H1 (cell line): ENCODE data around the gene ACACA. TPM values are rescaled to one million over a fixed set of nuclear protein-coding genes. Genes with fewer than 3 reads are reported as not detected.

Source experiments
- CTCF ChIA-PET: fragments of 300-600 bp; sonication (Branson Sonifier 250); formaldehyde crosslinking; loops from one replicate; lab custom pipeline; 2021; ENCODE audit not compliant: partially characterized antibody; lab: Charles Lee
- POLR2A ChIA-PET: fragments of 300-600 bp; sonication (Branson Sonifier 250); formaldehyde crosslinking; loops from one replicate; lab custom pipeline; 2021; ENCODE audit warnings: inconsistent platforms; ENCODE audit not compliant: partially characterized antibody; lab: Charles Lee
- DNase-seq, 2 experiments: peaks; one replicate each; pipeline versions ENCODE4 v3.0.0 to v3.0.0-alpha.2; 2010 to 2022; ENCODE audit warnings: low spot score in 2 of 2, low read depth in 1 of 2, mixed read lengths in 1 of 2
- FAIRE-seq: peaks from 2 replicates; lab custom pipeline; 2011; peaks lifted over from hg19 to GRCh38; lab: Jason Lieb, UNC
- H2AFZ ChIP-seq: 2 replicates; pipeline ENCODE4 v1.8.1; 2012; ENCODE audit warnings: low read length, inconsistent platforms
- H2AK5ac ChIP-seq: 2 replicates; pipeline ENCODE4 v1.6.1; 2013; ENCODE audit warnings: low read depth, low read length
- H2BK120ac ChIP-seq: replicated peaks from 2 replicates; pipeline ENCODE3; 2013; ENCODE audit warnings: low read depth, low read length, inconsistent platforms
- H2BK12ac ChIP-seq: 2 replicates; pipeline ENCODE4 v1.6.1; 2013; ENCODE audit warnings: low read depth, low read length
- H2BK15ac ChIP-seq: 2 replicates; pipeline ENCODE4 v1.6.1; 2013; ENCODE audit warnings: low read length
- H2BK20ac ChIP-seq: 2 replicates; pipeline ENCODE4 v1.6.1; 2013; ENCODE audit warnings: low read length
- H2BK5ac ChIP-seq: 2 replicates; pipeline ENCODE4 v1.6.1; 2013; ENCODE audit warnings: low read depth, low read length
- H3K14ac ChIP-seq: 2 replicates; pipeline ENCODE4 v1.6.1; 2013; ENCODE audit warnings: inconsistent platforms; ENCODE audit not compliant: insufficient read length
- H3K18ac ChIP-seq: 2 replicates; pipeline ENCODE4 v1.6.1; 2013; ENCODE audit warnings: low read length; ENCODE audit errors: extremely low read depth
- H3K23ac ChIP-seq: 2 replicates; pipeline ENCODE4 v1.6.1; 2013; ENCODE audit warnings: inconsistent platforms; ENCODE audit not compliant: insufficient read length
- H3K23me2 ChIP-seq: 2 replicates; pipeline ENCODE4 v1.6.1; 2013; ENCODE audit warnings: low read depth, low read length
- H3K27ac ChIP-seq: 2 replicates; pipeline ENCODE4 v1.6.1; 2011; ENCODE audit warnings: low read depth, low read length, inconsistent platforms
- H3K27me3 ChIP-seq, 4 experiments: replicated peaks in 1 of 4; 1 replicate in 1 of 4; 2 replicates in 3 of 4; pipeline versions ENCODE4 v1.6.1 to v1.8.1; 2011 to 2013; ENCODE audit warnings: low read length in 3 of 4, mild to moderate bottlenecking in 3 of 4, inconsistent platforms in 2 of 4, mixed read lengths in 2 of 4, moderate library complexity in 1 of 4; ENCODE audit not compliant: control insufficient read depth in 3 of 4, insufficient read depth in 3 of 4; ENCODE audit errors: extremely low read depth in 1 of 4
- H3K36me3 ChIP-seq, 4 experiments: 2 replicates each; pipeline versions ENCODE4 v1.6.1 to v1.8.1; 2011 to 2013; ENCODE audit warnings: mild to moderate bottlenecking in 4 of 4, low read length in 3 of 4, moderate library complexity in 2 of 4, control low read depth in 1 of 4, inconsistent platforms in 1 of 4; ENCODE audit not compliant: insufficient read depth in 4 of 4, control insufficient read depth in 2 of 4
- H3K4ac ChIP-seq: replicated peaks from 2 replicates; pipeline ENCODE3; 2013; ENCODE audit warnings: low read length, low read depth, mixed read lengths, inconsistent platforms; ENCODE audit not compliant: insufficient read length
- H3K4me1 ChIP-seq, 4 experiments: replicated peaks in 1 of 4; 1 replicate in 1 of 4; 2 replicates in 3 of 4; pipeline versions ENCODE4 v1.6.1 to v1.8.1; 2011 to 2013; ENCODE audit warnings: low read length in 3 of 4, inconsistent platforms in 2 of 4, mixed read lengths in 1 of 4; ENCODE audit not compliant: insufficient read depth in 4 of 4, control insufficient read depth in 3 of 4
- H3K4me2 ChIP-seq, 2 experiments: 2 replicates each; pipeline versions ENCODE4 v1.6.1 to v1.8.1; 2011 to 2013; ENCODE audit warnings: low read depth in 2 of 2, low read length in 2 of 2, control low read depth in 1 of 2, inconsistent platforms in 1 of 2, mild to moderate bottlenecking in 1 of 2; ENCODE audit not compliant: insufficient read depth in 1 of 2
- H3K4me3 ChIP-seq, 4 experiments: fragments of 200-600, 300-600 bp in 1 of 4; sonication (generic), shearing (Covaris generic), sonication (Bioruptor Twin) in 1 of 4; 2 replicates each; pipeline versions ENCODE4 v1.5.1 to v1.8.1; 2011 to 2016; ENCODE audit warnings: low read length in 4 of 4, low read depth in 3 of 4, control low read depth in 2 of 4, inconsistent platforms in 2 of 4, mild to moderate bottlenecking in 2 of 4, mixed read lengths in 1 of 4, moderate library complexity in 1 of 4; ENCODE audit not compliant: insufficient read depth in 2 of 4; ENCODE audit errors: extremely low read depth in 1 of 4
- H3K56ac ChIP-seq: replicated peaks from 2 replicates; pipeline ENCODE3; 2013; ENCODE audit warnings: low read depth, mild to moderate bottlenecking, mixed read lengths, low read length, inconsistent platforms; ENCODE audit not compliant: insufficient read length
- H3K79me1 ChIP-seq: 2 replicates; pipeline ENCODE4 v1.6.1; 2013; ENCODE audit warnings: low read depth, low read length, control low read depth
- H3K79me2 ChIP-seq, 2 experiments: 2 replicates each; pipeline versions ENCODE4 v1.6.1 to v1.8.1; 2012 to 2013; ENCODE audit warnings: low read length in 2 of 2, mild to moderate bottlenecking in 2 of 2, inconsistent platforms in 1 of 2; ENCODE audit not compliant: insufficient read depth in 2 of 2, control insufficient read depth in 1 of 2
- H3K9ac ChIP-seq, 4 experiments: replicated peaks in 1 of 4; 1 replicate in 1 of 4; 2 replicates in 3 of 4; pipeline versions ENCODE4 v1.6.1 to v1.8.1; 2011 to 2013; ENCODE audit warnings: low read depth in 3 of 4, low read length in 3 of 4, control low read depth in 2 of 4, mild to moderate bottlenecking in 2 of 4, moderate library complexity in 2 of 4, inconsistent platforms in 1 of 4; ENCODE audit errors: extremely low read depth in 1 of 4
- H3K9me3 ChIP-seq, 2 experiments: 2 replicates each; pipeline versions ENCODE4 v1.6.1 to v1.8.1; 2012 to 2013; ENCODE audit warnings: mild to moderate bottlenecking in 2 of 2, moderate library complexity in 2 of 2, control low read depth in 1 of 2, inconsistent platforms in 1 of 2, low read depth in 1 of 2, low read length in 1 of 2, mixed read lengths in 1 of 2; ENCODE audit not compliant: insufficient read depth in 2 of 2
- H4K20me1 ChIP-seq, 2 experiments: replicated peaks in 1 of 2; 2 replicates each; pipeline versions ENCODE3 to v1.8.1; 2011 to 2013; ENCODE audit warnings: inconsistent platforms in 2 of 2, low read length in 2 of 2, mild to moderate bottlenecking in 1 of 2; ENCODE audit not compliant: insufficient read depth in 2 of 2, control insufficient read depth in 1 of 2
- H4K5ac ChIP-seq: 2 replicates; pipeline ENCODE4 v1.6.1; 2013; ENCODE audit warnings: low read length, low read depth, mixed read lengths, inconsistent platforms; ENCODE audit not compliant: insufficient read length
- H4K8ac ChIP-seq: 2 replicates; pipeline ENCODE4 v1.8.0; 2013; ENCODE audit warnings: mild to moderate bottlenecking, moderate library complexity, low read length, inconsistent platforms; ENCODE audit not compliant: insufficient read depth; ENCODE audit errors: extremely low read depth
- H4K91ac ChIP-seq: replicated peaks from 2 replicates; pipeline ENCODE3; 2013; ENCODE audit warnings: low read length, mixed read lengths, inconsistent platforms; ENCODE audit not compliant: insufficient read length
- BCL11A ChIP-seq, 2 experiments: IDR thresholded peaks; one replicate each; pipeline ENCODE4 v1.6.1; 2011; ENCODE audit warnings: low read depth in 2 of 2, low read length in 2 of 2, mild to moderate bottlenecking in 2 of 2
- E2F6 ChIP-seq: IDR thresholded peaks from 2 replicates; pipeline ENCODE4 v1.6.1; 2012; ENCODE audit warnings: inconsistent platforms
- HDAC2 ChIP-seq, 2 experiments: fragments of 300-600 bp in 1 of 2; sonication (generic) in 1 of 2; IDR thresholded peaks; 2 replicates each; pipeline ENCODE4 v1.6.1; 2011 to 2012; ENCODE audit warnings: low read depth in 2 of 2, low read length in 2 of 2, mild to moderate bottlenecking in 2 of 2, moderate library complexity in 2 of 2, borderline replicate concordance in 1 of 2, inconsistent platforms in 1 of 2
- RFX5 ChIP-seq: IDR thresholded peaks from 2 replicates; pipeline ENCODE4 v1.6.1; 2011; ENCODE audit warnings: low read depth, low read length, improper control_type of control experiment, borderline replicate concordance
- SIN3A ChIP-seq, 2 experiments: IDR thresholded peaks in 1 of 2; conservative IDR thresholded peaks in 1 of 2; 2 replicates each; pipeline ENCODE4 v1.6.1; 2011 to 2012; ENCODE audit warnings: low read length in 2 of 2, improper control_type of control experiment in 1 of 2, low read depth in 1 of 2, mild to moderate bottlenecking in 1 of 2
- SIX5 ChIP-seq: IDR thresholded peaks from 2 replicates; pipeline ENCODE4 v1.6.1; 2011; ENCODE audit warnings: mild to moderate bottlenecking, low read depth, low read length
- TCF12 ChIP-seq: IDR thresholded peaks from 2 replicates; pipeline ENCODE4 v1.6.1; 2011; ENCODE audit warnings: low read depth, mild to moderate bottlenecking, low read length
- ZNF274 ChIP-seq: IDR thresholded peaks from 2 replicates; pipeline ENCODE4 v1.7.0; 2012; ENCODE audit warnings: low read length, borderline replicate concordance; ENCODE audit errors: extremely low read depth
- WGBS, 2 experiments: shearing (Covaris generic) in 1 of 2; methylation state at CpG; one replicate each; pipeline versions ENCODE4 v1.1.6 to v1.1.7; 2013 to 2015; ENCODE audit warnings: low lambda C conversion rate in 2 of 2, mixed read lengths in 2 of 2, inconsistent platforms in 1 of 2, low coverage in 1 of 2, missing lambda C conversion rate in 1 of 2; ENCODE audit not compliant: insufficient replicate concordance in 2 of 2, insufficient coverage in 1 of 2, insufficient read length in 1 of 2; ENCODE audit errors: extremely low coverage in 1 of 2, missing lambda C conversion rate in 1 of 2; 5-methylcytosine and 5-hydroxymethylcytosine counted together
- polyA plus RNA-seq, 7 experiments: library from polyadenylated mRNA; depleted of rRNA in 3 of 7; stranded (reverse) in 5 of 7; unstranded in 2 of 7; fragments of >200 nt in 5 of 7; fragments of 200-250 nt in 2 of 7; gene quantifications; 1 replicate in 5 of 7; 2 replicates in 1 of 7; 4 replicates in 1 of 7; pipeline versions ENCODE4 v1.2.1 to v1.2.3, GENCODE V29; 2011 to 2013; ENCODE audit warnings: missing spikeins in 2 of 7, mixed read lengths in 2 of 7
- total RNA-seq: library from RNA; stranded (reverse); fragmentation: NEBNext Ultra II Directional; extraction: Animal tissue kit (Norgen Biotek cat#: 25700); gene quantifications from 2 replicates; pipeline ENCODE4 v1.2.1, GENCODE V29; 2021
- TF ChIP-seq, protein P1 (sequence below): IDR thresholded peaks from 2 replicates; pipeline ENCODE4 v1.6.1; 2011; ENCODE audit warnings: low read depth, mild to moderate bottlenecking, low read length; ENCODE audit not compliant: insufficient read depth

ACACA gene
- total and polyA plus RNA-seq, 2 of the 8 experiments (the other 6 are each of a cell fraction or from before 2014, with no cell fraction given), result 74.0 to 160 TPM

- no peaks in the 10 kb centered on the region for H3K9me3 ChIP-seq
- WGBS, 2 experiments, result 91% methylated on average over 2 of the region's 2 CpGs; no CpG with 5 or more reads in 1 of the 2 experiments
- no peak overlapping the region for H2BK12ac ChIP-seq
- POLR2A ChIA-PET, result no interaction called here
- no peak overlapping the region for H2AFZ ChIP-seq
- H2BK20ac ChIP-seq, result no peak overlapping the region
- no peaks in the 10 kb centered on the region for H3K79me2 ChIP-seq
- CTCF ChIA-PET, result no interaction called here
- no peak overlapping the region for H3K14ac ChIP-seq
- H2AK5ac ChIP-seq, result no peak overlapping the region
- DNase-seq, result no peak
- H2BK120ac ChIP-seq, result no peak overlapping the region
- H3K4me2 ChIP-seq, result no peak overlapping the region
- no peak overlapping the region for H4K8ac ChIP-seq
- no peak overlapping the region for H3K9ac ChIP-seq
- no peaks in the 10 kb centered on the region for H3K27me3 ChIP-seq
- no peak overlapping the region for H3K18ac ChIP-seq
- H4K5ac ChIP-seq, result no peak overlapping the region
- no peaks in the 10 kb centered on the region for H3K4me1 ChIP-seq
- H2BK15ac ChIP-seq, result no peak overlapping the region
- no peak overlapping the region for H3K23ac ChIP-seq
- H4K20me1 ChIP-seq, result peaks cover 0 to 2% of the 10 kb centered on the region in 2 experiments
- no peak overlapping the region for H2BK5ac ChIP-seq
- H3K4ac ChIP-seq, result no peak overlapping the region
- H3K27ac ChIP-seq, result no peak overlapping the region
- H3K4me3 ChIP-seq, result no peak overlapping the region
- FAIRE-seq, result no peak
- TF ChIP-seq SIN3A (conservative IDR thresholded peaks at IDR 0.05 in 1 of 2, IDR thresholded peaks at IDR 0.05 in 1 of 2; ENCODE audit: low read depth in 1 of 2, low read length in 2 of 2) (no peak), E2F6 (no peak), SIX5 (no peak), BCL11A (IDR thresholded peaks at IDR 0.05; ENCODE audit: low read depth in 2 of 2, low read length in 2 of 2) (no peak), TCF12 (no peak), ZNF274 (no peak), HDAC2 (IDR thresholded peaks at IDR 0.05; ENCODE audit: borderline replicate concordance in 1 of 2, low read depth in 2 of 2, low read length in 2 of 2) (no peak), RFX5 (no peak)
- TF ChIP-seq, protein P1, sequence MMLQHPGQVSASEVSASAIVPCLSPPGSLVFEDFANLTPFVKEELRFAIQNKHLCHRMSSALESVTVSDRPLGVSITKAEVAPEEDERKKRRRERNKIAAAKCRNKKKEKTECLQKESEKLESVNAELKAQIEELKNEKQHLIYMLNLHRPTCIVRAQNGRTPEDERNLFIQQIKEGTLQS, result no peak
- H3K23me2 ChIP-seq, result no peaks in the 10 kb centered on the region
- no peak overlapping the region for H4K91ac ChIP-seq
- H3K36me3 ChIP-seq, result peaks cover 0 to 16% (median 2%) of the 10 kb centered on the region in 4 experiments; a peak in 6 of 8 replicates
- no peaks in the 10 kb centered on the region for H3K79me1 ChIP-seq
- no peak overlapping the region for H3K56ac ChIP-seq
Observed at GRCh38 chr17:37432671-37433070, 26.0 kb upstream of the ACACA start.
